Esophagus squamous epithelium (tissue), 5 donors: Measurements from ENCODE around the gene KAT7. TPM values are rescaled to one million over a fixed set of nuclear protein-coding genes. Genes with fewer than 3 reads are reported as not detected.

Experiments
- DNase-seq: peaks from one replicate; lab custom pipeline; 2025; lab: John Stamatoyannopoulos, UW
- H3K27ac ChIP-seq, 4 donors: fragments of 200-600 bp; sonication (generic); one replicate each; pipeline ENCODE4 v1.5.1; 2016 to 2019; ENCODE audit warnings: mild to moderate bottlenecking in 1 of 4
- H3K27me3 ChIP-seq, 4 donors: fragments of 200-600 bp; sonication (generic); 1 replicate in 3 of 4; 2 replicates in 1 of 4; pipeline versions ENCODE4 v1.5.1 to v1.6.0; 2017 to 2021; ENCODE audit warnings: antibody characterized with exemption in 1 of 4
- H3K36me3 ChIP-seq, 3 donors: fragments of 200-600 bp; sonication (generic); one replicate each; pipeline ENCODE4 v1.5.1; 2016 to 2019
- H3K4me1 ChIP-seq, 3 donors: fragments of 200-600 bp; sonication (generic); one replicate each; pipeline ENCODE4 v1.5.1; 2017 to 2019
- H3K4me3 ChIP-seq, 4 donors: fragments of 200-600 bp; sonication (generic); 1 replicate in 3 of 4; 2 replicates in 1 of 4; pipeline ENCODE4 v1.5.1; 2016 to 2019; ENCODE audit warnings: mild to moderate bottlenecking in 2 of 4, moderate library complexity in 1 of 4
- H3K9me3 ChIP-seq, 3 donors: fragments of 200-600 bp; sonication (generic); one replicate each; pipeline ENCODE4 v1.5.1; 2016 to 2019
- POLR2A ChIP-seq, 4 donors: fragments of 450-650 bp; IDR thresholded peaks; one replicate each; pipeline ENCODE4 v1.6.1; 2017; ENCODE audit warnings: antibody characterized with exemption in 4 of 4, mild to moderate bottlenecking in 4 of 4, moderate library complexity in 3 of 4
- WGBS, 2 donors: methylation state at CpG; one replicate each; pipeline ENCODE4 v1.1.5; 2018; 5-methylcytosine and 5-hydroxymethylcytosine counted together
- intact Hi-C: fragments of 100-400 bp; cut with DNase I; formaldehyde crosslinking; loops from one replicate; pipeline ENCODE4 v1.15.0; 2022
- total RNA-seq, 4 donors: library from RNA; depleted of rRNA; stranded (reverse); fragments of >200 nt; gene quantifications; one replicate each; pipeline ENCODE4 v1.1.0, GENCODE V29; 2016
- TF ChIP-seq, protein P1 (sequence below), 6 experiments: fragments of 450-650 bp in 4 of 6; fragments of 200-600 bp in 2 of 6; sonication (generic) in 2 of 6; IDR thresholded peaks; one replicate each; pipeline ENCODE4 v1.5.1; 2016 to 2019; ENCODE audit warnings: antibody characterized with exemption in 6 of 6, mild to moderate bottlenecking in 4 of 6, moderate library complexity in 4 of 6
- donor health status: DM: yes; HTN: yes; CAD: no.

The KAT7 gene
- total RNA-seq, 4 donors from 2014 or later, result 22.6 to 32.6 (median 26.6) TPM

GRCh38 chr17:49829026-49829425, 40.5 kb downstream of the KAT7 start:
- TF ChIP-seq, protein P1, sequence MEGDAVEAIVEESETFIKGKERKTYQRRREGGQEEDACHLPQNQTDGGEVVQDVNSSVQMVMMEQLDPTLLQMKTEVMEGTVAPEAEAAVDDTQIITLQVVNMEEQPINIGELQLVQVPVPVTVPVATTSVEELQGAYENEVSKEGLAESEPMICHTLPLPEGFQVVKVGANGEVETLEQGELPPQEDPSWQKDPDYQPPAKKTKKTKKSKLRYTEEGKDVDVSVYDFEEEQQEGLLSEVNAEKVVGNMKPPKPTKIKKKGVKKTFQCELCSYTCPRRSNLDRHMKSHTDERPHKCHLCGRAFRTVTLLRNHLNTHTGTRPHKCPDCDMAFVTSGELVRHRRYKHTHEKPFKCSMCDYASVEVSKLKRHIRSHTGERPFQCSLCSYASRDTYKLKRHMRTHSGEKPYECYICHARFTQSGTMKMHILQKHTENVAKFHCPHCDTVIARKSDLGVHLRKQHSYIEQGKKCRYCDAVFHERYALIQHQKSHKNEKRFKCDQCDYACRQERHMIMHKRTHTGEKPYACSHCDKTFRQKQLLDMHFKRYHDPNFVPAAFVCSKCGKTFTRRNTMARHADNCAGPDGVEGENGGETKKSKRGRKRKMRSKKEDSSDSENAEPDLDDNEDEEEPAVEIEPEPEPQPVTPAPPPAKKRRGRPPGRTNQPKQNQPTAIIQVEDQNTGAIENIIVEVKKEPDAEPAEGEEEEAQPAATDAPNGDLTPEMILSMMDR (IDR thresholded peaks at IDR 0.05), result no peak
- no peak for TF ChIP-seq POLR2A (IDR thresholded peaks at IDR 0.05)
- intact Hi-C loops, result no loop called here
- Histone ChIP-seq H3K36me3 (peaks cover 13 to 84% (median 26%) of the 10 kb centered on the region in 3 donors), H3K4me1 (peaks cover 0 to 37% (median 12%) of the 10 kb centered on the region in 3 donors), H3K9me3 (no peaks in the 10 kb centered on the region), H3K27me3 (no peaks in the 10 kb centered on the region), H3K27ac (peak overlapping the region in 2 of 4 donors; percentile 18 to 64), H3K4me3 (no peak overlapping the region)
- DNase-seq, result no peak
- WGBS, 2 donors, result 84 to 89% methylated on average over 2 of the region's 2 CpGs

DNA sequence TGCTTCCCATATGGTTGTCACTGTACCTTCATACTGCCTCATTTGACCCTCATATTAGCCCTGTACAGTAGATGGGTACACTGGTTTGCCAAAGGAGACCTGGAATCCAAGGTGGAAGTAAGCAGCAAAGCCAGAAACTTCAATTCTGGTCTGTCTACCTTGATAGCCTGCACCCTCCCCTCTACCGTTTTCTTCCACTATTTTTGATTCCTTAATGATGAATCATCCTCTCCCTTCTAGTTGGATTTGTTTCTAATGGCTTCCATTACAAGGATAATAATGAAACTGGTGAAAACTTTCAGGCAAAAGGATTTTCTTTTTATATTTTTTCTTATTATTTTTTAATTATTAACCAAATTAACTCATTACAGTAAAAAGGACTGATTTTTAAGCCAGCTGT, 42.1 kb downstream of the KAT7 start:
- TF ChIP-seq, protein P1 (IDR thresholded peaks at IDR 0.05), result no peak
- no peak for TF ChIP-seq POLR2A (IDR thresholded peaks at IDR 0.05)
- intact Hi-C loops, result no loop called here
- 16 to 30% methylated on average over 1 of the region's 1 CpG for WGBS, 2 donors
- Histone ChIP-seq H3K9me3 (no peaks in the 10 kb centered on the region), H3K4me1 (peaks cover 0 to 53% (median 26%) of the 10 kb centered on the region in 3 donors), H3K4me3 (no peak overlapping the region), H3K36me3 (peaks cover 13 to 80% (median 18%) of the 10 kb centered on the region in 3 donors), H3K27ac (peak overlapping the region in 1 of 4 donors; percentile 34), H3K27me3 (no peaks in the 10 kb centered on the region)
- DNase-seq, result no peak

GRCh38 chr17:49832840-49833599, 44.5 kb downstream of the KAT7 start:
- no peaks in the 10 kb centered on the region for H3K27me3 ChIP-seq
- H3K9me3 ChIP-seq, result no peaks in the 10 kb centered on the region
- intact Hi-C loops, result no loop called here
- 64 to 77% methylated on average over 7 of the region's 7 CpGs for WGBS, 2 donors
- H3K4me3 ChIP-seq, result no peak overlapping the region
- H3K27ac ChIP-seq, result peak overlapping the region in 2 of 4 donors; percentile 8 to 41
- no peak for DNase-seq
- H3K4me1 ChIP-seq, result peaks cover 0 to 61% (median 34%) of the 10 kb centered on the region in 3 donors
- TF ChIP-seq, protein P1 (IDR thresholded peaks at IDR 0.05), result no peak
- TF ChIP-seq POLR2A (IDR thresholded peaks at IDR 0.05), result no peak
- peaks cover 0 to 62% (median 4%) of the 10 kb centered on the region in 3 donors for H3K36me3 ChIP-seq

GRCh38 chr17:49834118-49834743, 45.8 kb downstream of the KAT7 start:
- Histone ChIP-seq H3K4me3 (no peak overlapping the region), H3K27ac (peak overlapping the region in 2 of 4 donors; percentile 31 to 41), H3K9me3 (no peaks in the 10 kb centered on the region), H3K36me3 (peaks cover 0 to 61% (median 4%) of the 10 kb centered on the region in 3 donors), H3K27me3 (no peaks in the 10 kb centered on the region), H3K4me1 (peaks cover 0 to 49% (median 34%) of the 10 kb centered on the region in 3 donors)
- 73 to 89% methylated on average over 19 of the region's 19 CpGs for WGBS, 2 donors
- intact Hi-C loops, result no loop called here
- DNase-seq, result no peak
- TF ChIP-seq, protein P1 (IDR thresholded peaks at IDR 0.05), result no peak
- TF ChIP-seq POLR2A (IDR thresholded peaks at IDR 0.05), result no peak

- Histone ChIP-seq H3K27ac (peak overlapping the region in 2 of 4 donors; percentile 2 to 44), H3K27me3 (no peaks in the 10 kb centered on the region)
- TF ChIP-seq, protein P1 (IDR thresholded peaks at IDR 0.05), result no peak
- TF ChIP-seq POLR2A (IDR thresholded peaks at IDR 0.05), result no peak
Observed at GRCh38 chr17:49835472-49835871, 47.0 kb downstream of the KAT7 start.

More at GRCh38 chr17:49835472-49835871, 47.0 kb downstream of the KAT7 start:
- Histone ChIP-seq H3K4me1 (peaks cover 0 to 43% (median 34%) of the 10 kb centered on the region in 3 donors), H3K9me3 (no peaks in the 10 kb centered on the region), H3K4me3 (no peak overlapping the region), H3K36me3 (peaks cover 0 to 58% (median 4%) of the 10 kb centered on the region in 3 donors)
- intact Hi-C loops, result no loop called here
- no peak for DNase-seq
- WGBS, 2 donors, result 85 to 94% methylated on average over 7 of the region's 7 CpGs
